SHP77 treated with DMSO at 0.1 percent for 48 hours (cell line): ENCODE results near the gene TDRKH.

Experiments
- DNase-seq: peaks from one replicate; lab custom pipeline; 2025; lab: John Stamatoyannopoulos, UW

TDRKH gene

DNA sequence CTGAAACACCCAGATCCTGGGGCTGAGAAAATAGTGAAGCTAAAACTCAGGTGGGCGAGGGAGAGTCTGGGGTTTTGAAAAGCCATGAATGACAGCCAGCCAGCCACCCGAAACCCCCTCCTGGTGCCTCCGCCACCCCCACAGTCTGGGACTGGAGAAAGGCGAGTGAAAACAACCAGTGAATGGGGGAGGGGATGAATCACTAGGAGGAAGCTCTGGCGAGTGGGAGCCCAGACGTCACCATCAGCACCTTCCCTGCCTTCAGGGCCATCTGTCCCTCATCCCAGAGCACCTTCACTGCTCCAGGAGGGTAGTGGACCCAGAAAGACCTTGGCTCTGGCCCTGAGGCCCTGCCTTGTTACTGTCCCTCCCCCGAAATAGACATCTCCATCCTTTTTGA, 32.1 kb upstream of the TDRKH start:
- DNase-seq = no peak

DNA sequence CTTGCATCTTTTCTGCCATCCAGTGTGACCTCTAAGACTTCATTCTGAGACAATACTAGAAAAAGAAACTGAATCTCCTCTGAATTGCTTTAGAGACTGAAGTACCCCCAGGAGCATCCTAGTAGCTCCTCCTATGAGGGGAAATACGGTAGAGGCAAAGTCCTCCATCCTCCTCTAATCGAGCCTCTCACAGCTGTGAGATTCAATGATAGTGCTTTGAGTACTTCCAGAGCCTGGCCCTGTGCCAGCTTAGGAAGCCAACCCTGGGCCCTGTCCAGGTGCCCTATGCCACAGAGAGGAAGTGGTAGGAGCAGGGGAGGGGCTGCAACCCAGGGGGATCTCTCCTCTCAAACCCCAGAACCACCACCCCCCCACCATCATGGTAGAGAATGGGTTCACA, 30.6 kb upstream of the TDRKH start:
- peak; percentile 86 for DNase-seq

DNA sequence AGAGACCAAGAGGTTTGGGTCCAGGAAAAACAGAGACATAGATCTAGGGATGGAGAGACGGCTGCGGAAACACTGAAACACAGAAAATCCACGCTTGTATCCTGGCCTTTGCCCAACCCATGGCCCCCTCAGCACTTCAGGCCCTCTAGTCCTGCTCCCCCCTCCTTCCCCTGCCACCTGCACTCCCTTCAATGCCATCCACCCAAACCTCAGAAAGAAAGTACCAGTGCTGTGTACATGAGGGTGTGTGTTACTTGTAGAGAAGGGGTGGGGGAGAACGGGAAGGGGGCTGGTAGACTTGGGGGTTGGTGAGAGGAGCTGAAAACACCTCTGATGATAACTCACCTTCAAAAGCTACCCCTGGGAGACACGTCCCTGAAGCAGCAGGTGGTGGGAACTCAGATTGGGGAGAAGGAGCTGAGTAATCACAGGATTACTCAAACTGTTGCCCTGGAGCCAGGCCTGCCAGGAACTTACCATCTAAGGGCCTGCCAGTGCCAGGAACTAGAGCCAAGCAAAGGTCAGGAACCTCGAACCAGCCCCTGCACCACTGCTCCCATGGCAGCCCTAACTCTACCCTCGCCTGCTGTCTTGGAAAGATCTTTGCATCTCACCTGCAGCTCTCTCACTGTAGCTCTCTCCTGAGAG, 29.8 kb upstream of the TDRKH start:
- DNase-seq = no peak

DNA sequence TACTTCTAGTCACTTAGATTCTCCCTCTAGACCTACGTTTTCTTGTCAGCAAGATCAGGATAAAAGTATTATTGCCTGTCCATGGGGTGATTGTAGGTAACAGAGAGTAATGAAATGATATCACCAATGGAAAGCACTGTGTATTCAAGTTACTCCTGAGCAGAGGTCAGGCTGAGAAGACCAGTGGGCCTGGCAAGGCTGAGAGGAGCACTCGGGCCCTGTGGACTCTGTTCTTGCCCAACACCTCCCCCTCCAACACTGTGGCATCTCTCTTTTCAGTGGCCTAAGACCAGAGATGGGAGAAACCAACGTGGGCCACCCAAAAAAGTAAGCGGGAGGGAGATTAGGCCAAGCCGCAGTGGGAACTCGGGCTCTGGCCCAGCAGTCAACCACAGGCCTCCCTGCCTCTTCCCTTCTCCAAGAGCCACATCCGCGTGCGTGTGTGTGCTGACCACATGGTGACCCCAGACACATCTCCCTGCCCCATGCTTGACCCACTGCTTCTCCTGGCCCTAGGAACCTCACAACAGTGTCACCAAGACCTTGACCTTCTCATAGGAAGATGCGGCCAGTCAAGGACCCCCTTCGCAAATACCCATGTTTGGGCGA, 29.0 kb upstream of the TDRKH start:
- no peak for DNase-seq

DNA sequence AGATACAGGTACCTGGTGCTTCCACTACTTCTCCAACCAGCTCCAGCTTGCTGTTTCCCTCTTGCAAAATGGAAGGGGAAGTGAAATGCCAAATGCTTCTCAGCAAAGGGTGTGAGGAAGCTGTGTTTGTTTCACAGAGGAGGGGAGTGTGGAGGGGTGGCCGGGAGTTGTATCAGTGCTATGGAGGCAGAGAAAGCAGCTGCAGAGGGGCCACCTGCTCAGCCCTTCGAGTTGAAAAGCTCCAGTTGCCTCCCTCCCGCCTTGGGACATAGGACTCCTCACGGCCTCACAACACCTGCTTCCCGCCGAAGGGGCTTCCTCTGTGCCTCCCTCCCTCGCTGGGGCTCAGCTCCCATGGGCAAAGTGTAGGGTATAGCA, 27.0 kb upstream of the TDRKH start:
- DNase-seq = peak; percentile 56

DNA sequence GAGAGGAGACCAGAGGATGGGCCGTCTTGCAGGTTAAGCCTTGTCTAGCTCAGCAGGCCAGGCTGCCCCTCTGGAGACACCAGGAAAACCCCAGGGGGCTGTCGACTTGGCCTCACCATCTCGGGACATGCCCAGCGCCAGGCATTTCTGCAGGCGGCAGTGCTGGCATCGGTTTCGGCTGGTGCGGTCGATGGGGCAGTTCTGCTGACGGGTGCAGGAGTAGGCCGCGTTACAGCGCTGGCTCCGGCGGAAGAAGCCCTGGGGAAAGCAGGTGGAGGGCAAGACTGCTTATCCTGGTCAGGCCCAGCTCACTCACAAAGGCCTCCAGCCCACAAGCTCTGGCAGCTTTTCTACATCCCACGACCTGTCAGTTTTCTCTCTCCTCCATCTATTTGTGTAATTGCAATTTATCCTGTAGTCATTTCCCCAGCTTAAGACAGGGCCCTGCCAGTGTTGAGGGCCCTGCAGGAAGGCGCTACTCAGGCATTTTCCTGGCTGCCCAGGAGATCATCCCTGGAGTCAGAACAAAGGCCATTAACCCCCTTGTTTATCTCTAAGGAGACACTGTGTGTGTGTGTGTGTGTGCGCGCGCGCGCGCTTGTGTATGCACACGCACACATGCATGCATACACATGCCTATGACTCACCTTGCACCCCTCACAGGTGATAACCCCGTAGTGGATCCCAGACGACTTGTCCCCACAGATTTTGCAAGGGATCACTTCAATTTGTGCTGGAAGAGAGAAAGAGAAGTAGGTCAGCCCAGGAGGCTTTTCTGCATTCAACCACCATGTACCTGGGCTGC, 26.4 kb upstream of the TDRKH start:
- DNase-seq = no peak

DNA sequence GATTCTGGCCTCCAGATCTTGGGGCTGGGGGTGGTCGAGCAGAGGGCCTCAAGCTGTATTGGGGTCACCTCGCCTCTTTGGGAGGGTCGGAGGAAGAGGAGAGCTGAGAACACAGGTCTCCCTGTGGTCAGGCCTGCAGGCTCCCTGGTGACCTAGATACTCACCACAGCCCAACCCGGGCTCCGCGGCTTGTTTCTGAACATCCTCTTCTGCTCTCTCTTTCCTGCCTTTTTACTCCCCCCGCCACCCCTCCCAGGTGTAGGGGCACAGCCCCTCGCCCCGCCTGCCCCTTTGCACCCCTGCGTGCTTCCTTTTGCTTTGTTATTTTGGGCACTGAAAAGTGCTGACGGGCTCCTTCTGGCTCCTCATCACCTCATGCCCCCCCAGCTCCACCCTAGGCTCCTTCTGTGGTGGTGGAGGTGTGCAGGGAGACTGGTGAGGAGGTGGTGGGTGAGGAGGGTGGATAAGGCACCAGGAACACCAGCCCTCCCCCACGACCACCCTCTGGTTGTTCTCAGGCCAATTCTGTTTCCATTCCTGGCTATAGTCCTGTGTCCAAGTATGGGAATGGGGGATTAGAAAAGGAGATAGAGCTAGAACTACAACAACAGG, 25.5 kb upstream of the TDRKH start:
- no peak for DNase-seq

DNA sequence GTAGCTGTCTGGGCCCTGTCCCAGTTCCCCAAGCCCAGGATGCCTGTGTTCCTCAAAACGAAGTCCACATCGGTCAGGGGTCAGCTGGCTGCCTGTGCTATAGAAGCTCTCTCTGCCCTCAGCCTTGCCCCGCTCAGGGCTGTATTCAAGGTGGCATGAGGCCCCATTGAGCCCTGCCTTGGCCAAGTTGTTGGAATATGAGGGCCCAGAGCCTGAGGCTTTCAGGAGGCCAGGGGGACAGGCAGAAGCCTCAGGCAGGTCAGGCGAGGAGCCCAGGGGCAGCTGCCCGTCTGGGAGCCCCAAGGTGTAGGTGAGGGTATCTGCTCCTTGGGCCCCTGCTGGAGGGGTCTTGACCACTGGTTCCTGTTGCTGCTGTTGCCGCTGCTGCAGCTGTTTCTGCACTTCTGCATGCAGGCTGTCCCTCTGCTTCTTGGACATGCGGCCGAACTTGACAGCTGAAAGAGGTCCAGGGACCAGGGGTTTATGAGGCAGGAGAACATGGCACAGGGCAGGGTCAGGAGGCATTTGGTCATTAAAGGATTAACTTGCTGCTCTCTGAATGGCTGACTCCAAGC, 24.8 kb upstream of the TDRKH start:
- DNase-seq = no peak

DNA sequence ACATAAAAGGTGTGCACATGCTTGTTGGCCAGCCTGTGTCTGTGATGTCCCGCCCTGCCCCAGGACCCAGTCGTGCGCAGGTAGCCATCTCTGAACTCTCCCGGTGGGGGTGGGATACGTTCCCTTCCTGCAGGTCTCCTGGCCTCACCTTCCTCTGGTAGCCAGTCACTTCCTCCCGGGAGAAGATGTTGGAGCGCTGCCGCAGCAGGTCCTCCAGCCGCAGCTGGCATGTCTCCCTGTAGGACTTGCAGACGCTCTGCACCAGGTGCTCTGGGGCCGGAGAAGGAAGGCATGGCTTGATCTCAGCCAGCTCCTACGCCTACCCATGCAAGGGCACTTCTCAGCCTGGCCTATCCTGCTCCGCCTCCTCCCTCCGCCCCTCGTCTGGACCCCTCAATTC, 24.1 kb upstream of the TDRKH start:
- DNase-seq = no peak

DNA sequence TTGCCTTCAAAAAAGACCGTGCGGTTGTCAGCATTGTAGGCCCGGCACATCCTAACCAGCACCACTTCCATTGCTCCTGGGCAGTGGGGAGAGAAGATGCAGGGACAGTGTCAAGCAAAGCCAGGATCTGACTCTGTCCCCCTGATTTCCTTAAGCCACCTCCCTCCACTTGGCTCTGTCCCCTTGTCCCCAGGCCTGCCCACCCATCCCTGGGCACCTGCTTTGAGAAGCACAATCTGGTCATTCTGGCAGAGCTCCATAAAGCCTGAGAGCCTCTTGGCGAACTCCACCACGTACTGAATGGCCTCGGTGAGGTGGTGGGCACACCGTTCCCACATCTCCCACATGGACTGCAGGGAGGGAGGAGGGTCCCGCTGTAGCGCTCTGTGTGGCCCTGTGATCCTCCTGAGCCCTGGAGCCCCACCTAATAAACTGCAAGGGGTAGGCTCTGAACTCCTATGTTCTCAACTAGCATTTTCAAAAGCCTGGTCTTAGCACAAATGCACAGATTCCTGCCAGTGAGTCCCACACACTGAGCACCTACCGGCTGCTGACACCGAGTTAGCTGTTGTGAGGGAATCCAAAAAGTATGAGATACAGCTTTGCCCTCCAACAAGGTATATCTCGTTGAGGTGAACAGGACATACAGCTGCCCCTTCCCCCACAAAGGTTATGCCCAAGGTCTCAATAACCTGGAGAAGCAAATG, 23.1 kb upstream of the TDRKH start:
- DNase-seq = no peak

DNA sequence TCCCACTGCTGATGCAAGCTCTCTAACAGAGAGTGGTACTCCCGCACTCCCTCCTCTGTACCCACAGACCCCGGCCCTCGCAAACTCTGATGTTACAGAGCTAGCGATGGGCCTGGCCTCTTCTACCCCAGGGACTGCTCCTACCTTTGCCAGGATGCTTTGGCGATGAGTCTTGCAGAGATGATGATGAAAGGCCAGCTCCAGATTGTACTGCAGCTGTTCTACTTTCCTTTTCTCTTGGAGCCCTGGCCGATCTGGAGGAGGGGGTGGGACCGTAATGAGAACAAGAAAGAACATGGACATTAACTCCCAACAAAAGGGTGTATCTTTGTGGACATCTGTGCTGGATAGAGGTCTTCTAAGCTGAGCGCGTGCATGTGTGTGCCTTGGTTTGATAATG, 20.9 kb upstream of the TDRKH start:
- no peak for DNase-seq

DNA sequence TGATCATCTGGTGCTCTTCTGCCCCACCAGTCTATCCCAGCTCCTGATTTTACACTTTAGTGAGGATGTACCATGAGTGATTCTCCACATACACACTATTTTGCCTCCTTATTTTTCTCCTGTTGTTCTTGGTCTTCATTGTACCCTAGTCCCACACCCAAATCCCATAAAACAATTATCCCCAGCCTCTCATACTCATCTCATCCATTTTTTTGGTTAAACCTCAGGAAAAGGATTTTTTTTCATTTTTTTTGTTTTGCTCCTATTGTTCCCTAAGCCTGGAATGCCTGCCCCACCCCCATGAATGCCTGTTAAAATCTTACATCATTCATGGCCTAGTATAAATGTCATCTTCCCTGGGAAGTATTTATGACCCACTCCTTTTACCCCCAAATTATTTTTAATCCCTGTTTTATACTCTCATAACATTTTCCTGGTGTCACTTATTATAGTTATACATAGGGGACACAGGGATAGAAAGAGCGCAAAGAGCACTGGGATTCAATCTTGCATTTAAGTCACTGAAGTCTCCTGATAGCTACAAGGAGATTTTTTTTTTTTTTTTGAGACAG, 19.8 kb upstream of the TDRKH start:
- no peak for DNase-seq

DNA sequence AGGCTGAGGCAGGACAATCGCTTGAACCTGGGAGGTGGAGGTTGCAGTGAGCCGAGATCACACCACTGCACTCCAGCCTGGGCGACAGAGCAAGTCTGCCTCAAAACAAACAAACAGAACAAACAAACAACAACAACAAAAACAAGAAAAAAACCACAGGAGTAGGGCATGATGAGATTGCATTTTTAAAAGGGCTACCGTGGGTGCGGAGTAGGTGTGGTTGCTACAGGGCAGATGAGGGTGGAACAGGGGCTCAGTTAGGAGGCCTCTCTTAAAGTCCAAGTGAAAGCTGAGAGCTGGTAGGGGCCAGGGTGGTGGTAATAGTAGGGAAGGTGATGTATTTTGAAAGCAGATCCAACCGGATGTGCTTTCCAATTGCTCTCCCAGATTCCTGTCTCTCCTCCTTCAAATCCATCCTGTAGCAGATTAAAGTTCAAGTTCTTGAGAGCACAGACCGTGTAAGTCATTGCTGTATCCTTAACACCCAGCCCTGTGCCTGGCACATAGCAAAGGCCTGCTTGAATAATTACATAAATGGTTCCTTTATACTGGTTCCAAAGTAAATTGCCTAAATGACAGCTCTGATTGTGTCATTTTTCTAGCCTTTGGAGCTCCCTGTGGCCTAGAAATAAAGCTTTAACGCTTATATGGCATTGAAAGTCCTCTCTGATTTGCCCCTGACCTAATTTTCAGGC, 19.1 kb upstream of the TDRKH start:
- DNase-seq = no peak

DNA sequence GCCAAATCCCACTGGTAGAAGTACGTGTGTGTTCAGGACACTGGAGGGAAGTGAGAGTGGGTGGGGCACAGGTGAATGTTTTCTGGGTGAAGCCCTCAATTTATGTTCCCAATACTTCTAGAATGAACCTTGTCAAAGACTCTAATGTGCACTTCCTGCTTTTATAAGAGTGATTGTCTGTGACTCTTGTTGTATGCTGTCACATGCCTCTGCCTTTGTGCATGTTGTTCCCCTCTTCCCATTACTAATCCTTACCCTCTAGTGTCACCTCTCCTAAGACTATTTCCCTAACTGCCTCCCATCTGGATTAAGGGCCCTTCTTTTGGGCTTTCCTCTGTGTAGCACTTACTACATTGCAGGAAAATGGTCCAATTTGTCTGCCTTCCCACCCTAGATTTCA, 17.5 kb upstream of the TDRKH start:
- DNase-seq = no peak

DNA sequence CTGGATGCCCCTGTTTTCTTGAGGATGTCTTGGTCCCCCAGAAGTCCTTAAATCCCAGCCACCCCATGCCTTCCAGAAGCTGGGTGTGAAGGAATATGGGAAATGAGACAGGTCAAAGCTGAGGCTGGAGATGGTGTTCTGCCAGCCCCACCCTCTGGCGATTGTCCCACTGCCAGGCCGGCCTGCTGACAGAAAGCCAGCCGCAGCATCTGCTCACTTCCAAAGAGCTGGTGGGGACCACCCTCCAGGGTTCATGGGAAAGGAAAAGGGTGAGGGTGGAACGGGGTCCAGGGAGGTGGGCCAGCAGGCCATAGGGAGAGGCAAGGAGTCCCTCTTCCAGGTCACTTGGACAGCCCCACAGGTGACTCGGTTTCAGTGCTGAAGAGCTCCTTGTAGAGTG, 16.8 kb upstream of the TDRKH start:
- DNase-seq = no peak

DNA sequence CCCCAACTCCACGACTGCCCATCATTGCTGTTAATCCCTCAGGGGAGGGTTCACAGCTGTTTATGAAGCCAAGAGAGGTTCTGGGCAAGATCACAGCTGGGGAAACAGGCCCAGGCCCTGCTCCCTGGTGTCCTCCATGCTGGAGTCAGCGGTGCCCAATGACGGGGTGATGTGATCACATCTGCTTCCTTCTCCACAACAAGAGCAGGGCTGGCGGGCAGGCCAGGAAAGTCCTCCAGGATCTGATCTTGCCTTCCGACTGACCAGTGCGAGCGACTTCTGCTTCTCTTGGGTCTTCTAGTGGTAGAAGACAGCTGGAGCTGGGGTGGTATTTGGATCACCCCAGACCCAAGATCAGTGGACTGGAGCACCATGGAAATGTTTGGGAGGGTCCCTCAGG, 15.9 kb upstream of the TDRKH start:
- DNase-seq = no peak

DNA sequence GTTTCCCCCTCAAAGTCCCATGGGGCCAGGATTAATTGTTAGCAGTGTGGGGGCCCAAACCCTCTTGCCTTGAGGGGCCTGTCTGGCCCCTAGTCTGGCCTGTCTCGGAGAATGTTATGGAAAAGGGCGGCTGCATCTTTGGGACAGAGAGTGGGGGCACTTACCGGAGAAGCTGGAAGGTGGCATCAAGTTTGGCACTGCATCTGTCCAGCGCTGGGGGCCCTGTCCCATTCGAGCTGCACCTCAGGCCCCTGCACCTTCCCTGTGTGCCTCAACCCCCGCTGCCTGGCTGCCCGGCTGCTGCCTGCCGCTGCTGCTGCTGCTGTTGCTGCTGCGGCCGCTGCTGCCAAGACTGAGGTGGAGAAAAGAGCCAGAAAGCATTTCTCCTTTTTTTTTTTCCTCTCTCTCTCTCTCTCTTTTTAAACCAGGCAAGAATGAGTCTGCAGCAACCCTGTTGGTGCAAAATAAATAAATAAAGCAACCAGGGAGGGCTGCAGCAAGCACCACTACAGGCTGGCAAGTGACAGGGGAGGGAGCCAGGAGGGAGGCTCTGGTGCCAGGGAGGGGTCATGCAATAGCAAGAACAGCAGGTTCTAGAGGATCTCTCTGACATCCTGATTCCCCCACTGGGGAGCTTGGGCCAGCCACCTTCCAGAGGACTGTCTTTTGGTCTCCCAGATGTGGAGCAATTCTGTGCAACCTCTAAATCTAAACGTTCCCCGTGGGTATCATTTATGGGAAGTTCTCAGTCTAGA, 14.9 kb upstream of the TDRKH start, which contains the start of gene LINGO4:
TSS of gene LINGO4 (minus strand) at position 354 of the 755 bp plus-strand sequence. CDS start 2,715 bp downstream, outside the sequence.
- no peak for DNase-seq

DNA sequence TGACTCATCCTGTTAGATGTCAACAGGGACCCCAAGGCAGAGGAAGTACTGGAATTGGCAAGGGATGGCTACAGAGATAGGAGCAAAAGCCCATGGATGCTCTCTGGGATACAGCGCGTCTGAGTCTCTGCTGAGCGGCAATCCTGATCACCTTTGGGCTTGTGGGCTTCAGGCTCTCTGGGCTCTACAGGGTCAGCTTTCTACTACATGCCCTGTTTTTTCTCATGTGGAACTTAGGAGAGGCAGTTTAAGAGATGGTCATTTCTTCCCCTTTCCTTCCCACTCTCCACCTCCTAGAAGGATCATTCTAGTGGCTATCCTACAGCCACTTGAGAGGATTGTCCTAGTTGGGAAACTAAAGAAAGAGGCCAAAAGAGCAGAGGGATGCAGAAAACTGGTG, 13.6 kb upstream of the TDRKH start:
- no peak for DNase-seq

DNA sequence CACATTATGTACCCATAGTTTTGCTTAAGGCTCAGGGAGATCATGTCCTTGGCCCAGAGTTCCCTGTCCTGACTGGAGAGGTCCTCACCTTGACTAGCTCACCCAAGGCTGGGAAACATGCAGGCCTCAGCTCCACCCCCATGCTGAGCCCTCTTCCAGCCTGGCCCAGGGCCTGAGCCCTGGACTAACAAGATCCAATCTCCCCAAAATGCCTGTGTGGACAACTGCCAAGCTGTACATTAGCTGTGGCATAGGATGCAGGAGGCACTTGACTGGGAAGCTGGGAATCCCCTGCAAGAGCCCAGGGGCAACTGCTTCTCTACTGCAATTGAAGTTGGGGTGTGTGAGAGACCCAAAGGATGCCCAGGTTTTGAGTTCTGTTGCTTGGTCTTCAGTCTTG, 12.9 kb upstream of the TDRKH start:
- no peak for DNase-seq

DNA sequence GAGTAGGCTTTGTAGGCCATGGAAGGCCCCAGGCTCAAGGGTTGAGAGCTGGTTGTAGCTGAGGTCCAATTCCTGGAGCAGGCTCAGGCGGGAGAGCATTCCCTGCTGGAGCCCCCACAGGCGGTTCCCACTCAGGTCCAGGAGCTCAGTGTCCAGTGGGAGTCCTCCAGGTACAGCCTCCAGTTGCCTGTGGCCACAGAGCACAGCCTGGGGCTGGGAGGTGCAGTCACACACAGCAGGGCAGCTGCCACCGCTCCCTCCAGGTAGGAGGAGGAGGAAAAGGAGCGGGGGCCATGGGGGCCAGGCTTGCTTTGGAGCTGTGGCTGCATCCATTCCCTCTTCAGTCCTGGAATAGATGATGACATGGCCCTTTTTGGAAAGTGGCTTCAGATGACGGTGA, 12.1 kb upstream of the TDRKH start:
- no peak for DNase-seq
